B cell (primary cell): ENCODE data around the gene SNRNP70. TPM values are rescaled to one million over a fixed set of nuclear protein-coding genes. Genes with fewer than 3 reads are reported as not detected.

Experiments
- ATAC-seq: fragments of 200-7000 bp; cut with Tn5 transposase; one replicate; pipeline ENCODE4 v1.10.0; 2021; ENCODE audit warnings: low read depth, mild to moderate bottlenecking, moderate number of reproducible peaks, moderate library complexity
- CTCF ChIA-PET: fragments of 350-600 bp; sonication (Branson Sonifier 250); formaldehyde crosslinking; loops from one replicate; lab custom pipeline; 2021; ENCODE audit warnings: antibody characterized with exemption, inconsistent platforms; lab: Charles Lee
- POLR2A ChIA-PET: fragments of 350-600 bp; sonication (Branson Sonifier 250); formaldehyde crosslinking; loops from one replicate; lab custom pipeline; 2021; ENCODE audit warnings: antibody characterized with exemption; lab: Charles Lee
- DNase-seq: peaks from one replicate; pipeline ENCODE4 v3.0.0; 2013
- H2AFZ ChIP-seq: 2 replicates; pipeline ENCODE4 v1.6.1; 2012; ENCODE audit warnings: mild to moderate bottlenecking, low read depth, low read length; ENCODE audit not compliant: insufficient read depth, poor library complexity, severe bottlenecking
- H3K27ac ChIP-seq, 2 donors: 1 replicate in 1 of 2; 2 replicates in 1 of 2; pipeline ENCODE4 v1.5.1; 2012 to 2013; ENCODE audit warnings: low read length in 2 of 2, mild to moderate bottlenecking in 2 of 2, moderate library complexity in 1 of 2
- H3K27me3 ChIP-seq, 4 experiments: fragments of 200-600 bp in 1 of 4; sonication (generic) in 1 of 4; replicated peaks in 1 of 4; 1 replicate in 2 of 4; 2 replicates in 2 of 4; pipeline versions ENCODE4 v1.6.1 to v1.7.0; 2013 to 2016; ENCODE audit warnings: low read length in 3 of 4, mild to moderate bottlenecking in 2 of 4, mixed read lengths in 1 of 4, moderate library complexity in 1 of 4; ENCODE audit not compliant: insufficient read depth in 4 of 4, control insufficient read depth in 3 of 4; ENCODE audit errors: control extremely low read depth in 1 of 4
- H3K36me3 ChIP-seq, 2 experiments: replicated peaks in 1 of 2; 1 replicate in 1 of 2; 2 replicates in 1 of 2; pipeline versions ENCODE4 v1.6.1 to v1.7.1; 2013; ENCODE audit warnings: low read length in 1 of 2; ENCODE audit not compliant: insufficient read depth in 2 of 2, control insufficient read depth in 1 of 2; ENCODE audit errors: control extremely low read depth in 1 of 2, extremely low read depth in 1 of 2
- H3K4me1 ChIP-seq, 2 donors: fragments of 200-600 bp in 1 of 2; sonication (generic) in 1 of 2; 1 replicate in 1 of 2; 2 replicates in 1 of 2; pipeline versions ENCODE4 v1.5.1 to v1.6.1; 2013 to 2017; ENCODE audit warnings: low read length in 2 of 2; ENCODE audit not compliant: control insufficient read depth in 2 of 2, insufficient read depth in 2 of 2
- H3K4me2 ChIP-seq: replicated peaks from 2 replicates; pipeline ENCODE3; 2012; ENCODE audit warnings: mild to moderate bottlenecking, low read depth, low read length; ENCODE audit not compliant: poor library complexity, severe bottlenecking
- H3K4me3 ChIP-seq, 5 experiments: fragments of 200-600 bp in 1 of 5; sonication (generic) in 1 of 5; 1 replicate in 3 of 5; 2 replicates in 2 of 5; pipeline versions ENCODE4 v1.5.1 to v1.7.0; 2011 to 2016; ENCODE audit warnings: low read length in 4 of 5, mild to moderate bottlenecking in 4 of 5, low read depth in 2 of 5, control low read depth in 1 of 5, moderate library complexity in 1 of 5; ENCODE audit not compliant: insufficient read depth in 1 of 5; ENCODE audit errors: control extremely low read depth in 1 of 5, extremely low read depth in 1 of 5
- H3K79me2 ChIP-seq: fragments of 200-600 bp; sonication (generic); one replicate; pipeline ENCODE4 v1.6.0; 2016; ENCODE audit warnings: low read length; ENCODE audit not compliant: control insufficient read depth, insufficient read depth
- H3K9ac ChIP-seq: fragments of 200-600 bp; sonication (generic); 2 replicates; pipeline ENCODE4 v1.6.1; 2017; ENCODE audit warnings: mild to moderate bottlenecking, low read length, moderate library complexity
- H3K9me3 ChIP-seq, 3 donors: one replicate each; pipeline versions ENCODE4 v1.6.1 to v1.7.1; 2013; ENCODE audit warnings: low read length in 2 of 3; ENCODE audit not compliant: control insufficient read depth in 2 of 3, insufficient read depth in 1 of 3; ENCODE audit errors: control extremely low read depth in 1 of 3
- H4K20me1 ChIP-seq: 2 replicates; pipeline ENCODE4 v1.6.0; 2012; ENCODE audit warnings: mild to moderate bottlenecking, low read length; ENCODE audit not compliant: insufficient read depth, control insufficient read depth, poor library complexity, severe bottlenecking
- H3K27ac Mint-ChIP-seq: one replicate; pipeline ENCODE4 v1.8.0; 2021; ENCODE audit warnings: mixed read lengths
- H3K27me3 Mint-ChIP-seq: one replicate; pipeline ENCODE4 v1.8.0; 2021; ENCODE audit warnings: mixed read lengths
- H3K4me1 Mint-ChIP-seq: one replicate; pipeline ENCODE4 v1.8.0; 2021; ENCODE audit warnings: mixed read lengths
- H3K4me3 Mint-ChIP-seq: one replicate; pipeline ENCODE4 v1.8.0; 2021; ENCODE audit warnings: mixed read lengths
- H3K9me3 Mint-ChIP-seq: one replicate; pipeline ENCODE4 v1.8.0; 2022; ENCODE audit warnings: mixed read lengths; ENCODE audit not compliant: insufficient read depth
- CTCF ChIP-seq: fragments of 200-600 bp; IDR thresholded peaks from one replicate; pipeline ENCODE4 v1.8.0; 2022; ENCODE audit warnings: antibody characterized with exemption, mild to moderate bottlenecking
- EZH2 ChIP-seq: IDR thresholded peaks from 2 replicates; pipeline ENCODE4 v1.6.1; 2012; ENCODE audit warnings: borderline replicate concordance, low read depth, mild to moderate bottlenecking, moderate library complexity, low read length; ENCODE audit not compliant: insufficient read depth, poor library complexity, severe bottlenecking
- WGBS: methylation state at CpG from one replicate; pipeline ENCODE4 v1.1.5; 2013; ENCODE audit warnings: missing lambda C conversion rate; ENCODE audit not compliant: insufficient coverage; 5-methylcytosine and 5-hydroxymethylcytosine counted together
- intact Hi-C: fragments of 100-400 bp; cut with micrococcal nuclease; formaldehyde crosslinking; loops from one replicate; pipeline ENCODE4 v1.10.0; 2022
- polyA plus RNA-seq: library from polyadenylated mRNA; depleted of rRNA; stranded (reverse); fragments of >200 nt; gene quantifications from 2 replicates; pipeline ENCODE4 v1.2.3, GENCODE V29; 2012
- small RNA-seq: library from RNA; depleted of rRNA; stranded (forward); fragments of <200 nt; gene quantifications from one replicate; pipeline ENCODE3, GENCODE V24; 2012; ENCODE audit warnings: low replicate concordance, low read depth; ENCODE audit not compliant: insufficient read length
- total RNA-seq, 2 donors: library from RNA; stranded (reverse); fragments of 120-200 nt in 1 of 2; gene quantifications; 1 replicate in 1 of 2; 2 replicates in 1 of 2; pipeline versions ENCODE4 v1.2.3 to v1.2.4, GENCODE V29; 2013 to 2022

Gene SNRNP70
- total and polyA plus RNA-seq, 2 donors (not counting 1 experiment from before 2014, with no cell fraction given), result 598 to 954 TPM

DNA sequence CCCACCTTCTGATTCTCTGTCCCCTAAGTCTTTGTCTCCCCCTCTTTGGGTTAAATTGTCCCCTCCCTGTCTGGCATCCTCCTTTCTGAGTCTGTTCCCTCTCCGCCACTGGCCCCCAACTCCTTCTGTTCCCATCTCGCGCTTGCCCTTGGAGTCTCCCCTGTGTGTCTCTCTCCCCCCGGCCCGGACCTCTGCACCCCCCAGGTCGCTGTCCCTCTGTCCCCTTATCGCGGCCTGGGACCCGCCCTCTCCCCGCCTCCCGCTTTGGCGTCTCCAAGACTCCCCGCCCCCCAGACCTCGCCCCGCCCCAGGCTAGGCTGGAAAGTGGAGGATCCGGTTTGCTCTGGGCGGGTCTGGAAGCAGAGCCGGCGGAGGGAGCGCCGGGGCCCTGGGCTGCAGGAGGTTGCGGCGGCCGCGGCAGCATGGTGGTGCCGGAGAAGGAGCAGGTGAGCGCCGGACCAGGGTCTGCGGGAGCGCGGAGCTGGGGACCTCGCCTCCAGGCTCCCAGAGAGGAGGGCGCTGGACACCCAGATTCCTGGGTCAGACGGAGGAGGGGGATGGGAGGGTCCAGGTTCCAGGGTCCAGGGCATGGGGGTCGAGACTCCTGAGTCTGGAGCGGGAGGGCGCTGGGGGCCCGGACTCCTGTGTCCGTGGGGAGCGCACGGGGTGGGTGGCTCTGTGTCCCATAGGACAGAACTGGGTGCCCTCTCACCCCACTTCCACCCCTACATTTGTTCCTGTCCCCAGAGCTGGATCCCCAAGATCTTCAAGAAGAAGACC, 72.4 kb downstream of the SNRNP70 start, which contains the start of gene TRPM4:
Gene TRPM4, plus strand, starts transcription at position 348 of the 780 bp plus-strand sequence. Its CDS starts 75 bp downstream, at position 423.
- peak within 1 kb of the TSS; percentile 27 for H3K4me3 Mint-ChIP-seq
- peaks cover 55% of the 10 kb centered on the region for H3K27me3 Mint-ChIP-seq
- Histone ChIP-seq H3K4me1 (peaks cover 11 to 16% of the 10 kb centered on the region in 2 donors), H3K79me2 (no peaks in the 10 kb centered on the region), H4K20me1 (no peaks in the 10 kb centered on the region), H3K9ac (no peak within 1 kb of the TSS), H3K4me2 (peak within 1 kb of the TSS; percentile 64), H3K27ac (no peak within 1 kb of the TSS), H3K36me3 (no peaks in the 10 kb centered on the region), H3K9me3 (peaks cover 0 to 25% (median 0%) of the 10 kb centered on the region in 3 donors), H2AFZ (no peak within 1 kb of the TSS), H3K4me3 (no peak within 1 kb of the TSS), H3K27me3 (peaks cover 0 to 56% (median 11%) of the 10 kb centered on the region in 4 experiments)
- POLR2A ChIA-PET, result no interaction called here
- CTCF ChIA-PET, result no interaction called here
- TF ChIP-seq EZH2, result no peak
- TF ChIP-seq CTCF, result no peak
- peaks cover 2% of the 10 kb centered on the region for H3K9me3 Mint-ChIP-seq
- under 1% methylated on average over 38 of the region's 41 CpGs for WGBS
- ATAC-seq, result no peak
- peaks cover 11% of the 10 kb centered on the region for H3K4me1 Mint-ChIP-seq
- peak; percentile 32 for DNase-seq
- H3K27ac Mint-ChIP-seq, result peak within 1 kb of the TSS; percentile 21
- intact Hi-C loops, result no loop called here

Small RNA genes within 50 kb of the gene (small RNA-seq; reads per million reads assigned to genes)
- gene RN7SL708P, result not detected

Other genes with a start within 250 kb of the SNRNP70 start
- gene HSD17B14, start 249.0 kb upstream of the SNRNP70 start, total RNA-seq, result 2.9 and 5.1 TPM in 2 replicates
- gene HSD17B14, start 249.0 kb upstream of the SNRNP70 start, polyA plus RNA-seq, result 1.8 and 2.5 TPM in 2 replicates
- 5.5 and 6.2 TPM in 2 replicates for gene PLEKHA4, start 216.8 kb upstream of the SNRNP70 start, total RNA-seq
- 4.3 and 6.0 TPM in 2 replicates for gene PLEKHA4, start 216.8 kb upstream of the SNRNP70 start, polyA plus RNA-seq
- 122 and 128 TPM in 2 replicates for gene PPP1R15A, start 213.0 kb upstream of the SNRNP70 start, total RNA-seq
- gene PPP1R15A, start 213.0 kb upstream of the SNRNP70 start, polyA plus RNA-seq, result 1,029 and 1,214 TPM in 2 replicates
- not detected in 2 replicates for gene TULP2, start 186.7 kb upstream of the SNRNP70 start, total RNA-seq
- not detected in 2 replicates for gene TULP2, start 186.7 kb upstream of the SNRNP70 start, polyA plus RNA-seq
- gene NUCB1, start 185.1 kb upstream of the SNRNP70 start, total RNA-seq, result 134 and 136 TPM in 2 replicates
- 85.9 and 118 TPM in 2 replicates for gene NUCB1, start 185.1 kb upstream of the SNRNP70 start, polyA plus RNA-seq
- 0.64 TPM in 1 of 2 replicates, not detected in the other for gene DHDH, start 151.8 kb upstream of the SNRNP70 start, total RNA-seq
- gene DHDH, start 151.8 kb upstream of the SNRNP70 start, polyA plus RNA-seq, result 0.82 TPM in 1 of 2 replicates, not detected in the other
- 92.7 and 95.3 TPM in 2 replicates for gene BAX, start 130.6 kb upstream of the SNRNP70 start, total RNA-seq
- gene BAX, start 130.6 kb upstream of the SNRNP70 start, polyA plus RNA-seq, result 109 and 114 TPM in 2 replicates
- 881 and 937 TPM in 2 replicates for gene FTL, start 120.1 kb upstream of the SNRNP70 start, total RNA-seq
- 534 and 832 TPM in 2 replicates for gene FTL, start 120.1 kb upstream of the SNRNP70 start, polyA plus RNA-seq
- 62.7 and 63.0 TPM in 2 replicates for gene GYS1, start 92.1 kb upstream of the SNRNP70 start, total RNA-seq
- gene GYS1, start 92.1 kb upstream of the SNRNP70 start, polyA plus RNA-seq, result 22.7 and 28.9 TPM in 2 replicates
- 36.1 and 44.8 TPM in 2 replicates for gene RUVBL2, start 91.6 kb upstream of the SNRNP70 start, total RNA-seq
- 50.7 and 57.4 TPM in 2 replicates for gene RUVBL2, start 91.6 kb upstream of the SNRNP70 start, polyA plus RNA-seq
- gene LHB, start 68.4 kb upstream of the SNRNP70 start, total RNA-seq, result 1.1 TPM in 1 of 2 replicates, not detected in the other
- gene LHB, start 68.4 kb upstream of the SNRNP70 start, polyA plus RNA-seq, result 1.6 and 4.7 TPM in 2 replicates
- not detected in 2 replicates for gene CGB3, start 61.1 kb upstream of the SNRNP70 start, total RNA-seq
- not detected in 2 replicates for gene CGB3, start 61.1 kb upstream of the SNRNP70 start, polyA plus RNA-seq
- gene CGB2, start 53.6 kb upstream of the SNRNP70 start, total RNA-seq, result not detected in 2 replicates
- gene CGB2, start 53.6 kb upstream of the SNRNP70 start, polyA plus RNA-seq, result not detected in 2 replicates
- gene CGB1, start 48.6 kb upstream of the SNRNP70 start, total RNA-seq, result not detected in 2 replicates
- not detected in 2 replicates for gene CGB1, start 48.6 kb upstream of the SNRNP70 start, polyA plus RNA-seq
- not detected in 2 replicates for gene CGB5, start 41.6 kb upstream of the SNRNP70 start, total RNA-seq
- gene CGB5, start 41.6 kb upstream of the SNRNP70 start, polyA plus RNA-seq, result not detected in 2 replicates
- not detected in 2 replicates for gene CGB8, start 36.3 kb upstream of the SNRNP70 start, total RNA-seq
- not detected in 2 replicates for gene CGB8, start 36.3 kb upstream of the SNRNP70 start, polyA plus RNA-seq
- not detected in 2 replicates for gene CGB7, start 27.7 kb upstream of the SNRNP70 start, total RNA-seq
- not detected in 2 replicates for gene CGB7, start 27.7 kb upstream of the SNRNP70 start, polyA plus RNA-seq
- not detected in 2 replicates for gene NTF4, start 20.6 kb upstream of the SNRNP70 start, total RNA-seq
- not detected in 2 replicates for gene NTF4, start 20.6 kb upstream of the SNRNP70 start, polyA plus RNA-seq
- 0.10 TPM in 1 of 2 replicates, not detected in the other for gene KCNA7, start 12.8 kb upstream of the SNRNP70 start, total RNA-seq
- gene KCNA7, start 12.8 kb upstream of the SNRNP70 start, polyA plus RNA-seq, result not detected in 2 replicates
- gene LIN7B, start 28.9 kb downstream of the SNRNP70 start, total RNA-seq, result 12.4 and 13.1 TPM in 2 replicates
- 7.4 and 7.5 TPM in 2 replicates for gene LIN7B, start 28.9 kb downstream of the SNRNP70 start, polyA plus RNA-seq
- 3.9 and 5.3 TPM in 2 replicates for gene C19orf73, start 33.7 kb downstream of the SNRNP70 start, total RNA-seq
- 8.2 and 9.8 TPM in 2 replicates for gene C19orf73, start 33.7 kb downstream of the SNRNP70 start, polyA plus RNA-seq
- 0.80 and 3.4 TPM in 2 replicates for gene PPFIA3, start 34.1 kb downstream of the SNRNP70 start, total RNA-seq
- gene PPFIA3, start 34.1 kb downstream of the SNRNP70 start, polyA plus RNA-seq, result 1.5 and 2.1 TPM in 2 replicates
- gene HRC, start 69.9 kb downstream of the SNRNP70 start, total RNA-seq, result not detected in 2 replicates
- gene HRC, start 69.9 kb downstream of the SNRNP70 start, polyA plus RNA-seq, result not detected in 2 replicates
- gene TRPM4, start 72.3 kb downstream of the SNRNP70 start, total RNA-seq, result not detected in 2 replicates
- 0.24 TPM in 1 of 2 replicates, not detected in the other for gene TRPM4, start 72.3 kb downstream of the SNRNP70 start, polyA plus RNA-seq
- gene SLC6A16, start 239.7 kb downstream of the SNRNP70 start, total RNA-seq, result 68.4 and 68.5 TPM in 2 replicates
- 16.9 and 22.3 TPM in 2 replicates for gene SLC6A16, start 239.7 kb downstream of the SNRNP70 start, polyA plus RNA-seq
- 1,880 and 1,998 TPM in 2 replicates for gene CD37, start 250.0 kb downstream of the SNRNP70 start, total RNA-seq
- 1,422 and 2,188 TPM in 2 replicates for gene CD37, start 250.0 kb downstream of the SNRNP70 start, polyA plus RNA-seq